Neural cell (in vitro differentiated cells): ENCODE results near the gene TSPO. TPM values are rescaled to one million over a fixed set of nuclear protein-coding genes. Genes with fewer than 3 reads are reported as not detected.

ENCODE experiments used
- H2AFZ ChIP-seq: fragments of 200-600, 300-800 bp; sonication (generic), shearing (Covaris generic); 2 replicates; pipeline ENCODE4 v1.6.0; 2014; ENCODE audit warnings: low read depth, mild to moderate bottlenecking, antibody characterized with exemption, low read length, moderate library complexity
- H3F3A ChIP-seq: fragments of 200-600 bp; shearing (Covaris generic); 2 replicates; pipeline ENCODE4 v1.6.1; 2016; ENCODE audit warnings: mild to moderate bottlenecking, moderate library complexity, mixed read lengths, antibody characterized with exemption, low read length; ENCODE audit not compliant: insufficient read depth, poor library complexity, severe bottlenecking
- H3K27ac ChIP-seq: fragments of 200-600, 300-800 bp; sonication (generic), shearing (Covaris generic); 2 replicates; pipeline ENCODE4 v1.5.1; 2014; ENCODE audit warnings: mild to moderate bottlenecking, low read length, moderate library complexity
- H3K27me3 ChIP-seq: fragments of 300-800, 200-600 bp; sonication (generic), shearing (Covaris generic); 2 replicates; pipeline ENCODE4 v1.6.0; 2014; ENCODE audit warnings: mild to moderate bottlenecking, low read depth, low read length, moderate library complexity; ENCODE audit not compliant: insufficient read depth
- H3K36me3 ChIP-seq: fragments of 300-800, 200-600 bp; sonication (generic), shearing (Covaris generic); 2 replicates; pipeline ENCODE4 v1.5.1; 2014; ENCODE audit warnings: mild to moderate bottlenecking, antibody characterized with exemption, low read length, moderate library complexity; ENCODE audit not compliant: insufficient read depth
- H3K4me2 ChIP-seq: fragments of 300-800, 200-600 bp; sonication (generic), shearing (Covaris generic); 2 replicates; pipeline ENCODE4 v1.6.0; 2014; ENCODE audit warnings: mild to moderate bottlenecking, low read length
- H3K4me3 ChIP-seq: fragments of 300-800, 200-600 bp; sonication (generic), shearing (Covaris generic); 2 replicates; pipeline ENCODE4 v1.5.1; 2014; ENCODE audit warnings: mild to moderate bottlenecking, low read length, moderate library complexity
- H3K79me2 ChIP-seq: fragments of 200-600 bp; shearing (Covaris generic); replicated peaks from 2 replicates; pipeline ENCODE4 v1.6.0; 2014; ENCODE audit warnings: mild to moderate bottlenecking, low read length, moderate library complexity; ENCODE audit not compliant: insufficient read depth
- H3K9ac ChIP-seq: fragments of 300-800, 200-600 bp; sonication (generic), shearing (Covaris generic); 2 replicates; pipeline ENCODE4 v1.6.1; 2016; ENCODE audit warnings: mild to moderate bottlenecking, low read length, mixed read lengths
- H3K9me2 ChIP-seq: fragments of 200-600 bp; shearing (Covaris generic); 2 replicates; pipeline ENCODE4 v1.6.1; 2016; ENCODE audit warnings: mild to moderate bottlenecking, low read length, mixed read lengths; ENCODE audit not compliant: insufficient read depth
- H3K9me3 ChIP-seq: fragments of 200-600, 300-800 bp; sonication (generic), shearing (Covaris generic); 2 replicates; pipeline ENCODE4 v1.6.1; 2016; ENCODE audit warnings: mild to moderate bottlenecking, mixed run types, low read length, moderate library complexity, mixed read lengths
- H4K20me1 ChIP-seq: fragments of 200-600 bp; shearing (Covaris generic); 2 replicates; pipeline ENCODE4 v1.6.1; 2016; ENCODE audit warnings: mild to moderate bottlenecking, mixed run types; ENCODE audit not compliant: insufficient read depth
- CTCF ChIP-seq: fragments of 450-650 bp; IDR thresholded peaks from 2 replicates; pipeline ENCODE4 v1.5.1; 2014; ENCODE audit warnings: antibody characterized with exemption, mild to moderate bottlenecking, moderate library complexity; ENCODE audit not compliant: poor library complexity, severe bottlenecking
- EP300 ChIP-seq: fragments of 450-650 bp; conservative IDR thresholded peaks from 2 replicates; pipeline ENCODE4 v1.6.1; 2014; ENCODE audit warnings: antibody characterized with exemption, mild to moderate bottlenecking, moderate library complexity; ENCODE audit not compliant: poor library complexity, severe bottlenecking
- EZH2 ChIP-seq: fragments of 200-600, 300-800 bp; shearing (Covaris generic), sonication (generic); IDR thresholded peaks from 2 replicates; pipeline ENCODE4 v1.6.1; 2014; ENCODE audit warnings: antibody characterized with exemption, low read length, borderline replicate concordance, mild to moderate bottlenecking; ENCODE audit not compliant: insufficient read depth, poor library complexity, severe bottlenecking
- MXI1 ChIP-seq: fragments of 450-650 bp; conservative IDR thresholded peaks from 2 replicates; pipeline ENCODE4 v1.6.1; 2014; ENCODE audit warnings: antibody characterized with exemption, mild to moderate bottlenecking; ENCODE audit not compliant: poor library complexity, severe bottlenecking
- POLR2AphosphoS5 ChIP-seq: IDR thresholded peaks from 2 replicates; pipeline ENCODE4 v1.6.1; 2012
- REST ChIP-seq: IDR thresholded peaks from 2 replicates; pipeline ENCODE4 v1.6.1; 2012; ENCODE audit warnings: borderline replicate concordance
- TAF1 ChIP-seq: IDR thresholded peaks from 2 replicates; pipeline ENCODE4 v1.6.1; 2012; ENCODE audit warnings: low read depth
- polyA plus RNA-seq: library from polyadenylated mRNA; depleted of rRNA; stranded (reverse); fragments of >200 nt; gene quantifications from 2 replicates; pipeline ENCODE4 v1.2.3, GENCODE V29; 2014

The TSPO gene
- polyA plus RNA-seq, 1 donor from 2014 or later = not detected

- Histone ChIP-seq H3F3A (no peaks in the 10 kb centered on the region), H3K4me3 (peak within 1 kb of the TSS; percentile 80), H2AFZ (no peak within 1 kb of the TSS), H3K9me3 (no peaks in the 10 kb centered on the region), H3K27me3 (peaks cover 35% of the 10 kb centered on the region), H3K79me2 (no peaks in the 10 kb centered on the region), H3K9ac (peak within 1 kb of the TSS; percentile 36), H3K4me2 (peak within 1 kb of the TSS; percentile 39), H3K36me3 (no peaks in the 10 kb centered on the region), H4K20me1 (no peaks in the 10 kb centered on the region), H3K27ac (no peak within 1 kb of the TSS), H3K9me2 (no peaks in the 10 kb centered on the region)
- TF ChIP-seq EP300 (no peak), POLR2AphosphoS5 (peak; percentile 49), CTCF (peak; percentile 32), REST (no peak)
Measured at GRCh38 chr22:43110444-43110926, 40.9 kb upstream of the TSPO start, which contains the start of gene BIK. BIK (plus strand) TSS chr22:43110750; CDS start chr22:43124023, 13,273 bp downstream.

- Histone ChIP-seq H3K9ac (peak overlapping the region; percentile 36), H3K9me3 (no peaks in the 10 kb centered on the region), H3K4me3 (peak overlapping the region; percentile 80), H3K27ac (no peak overlapping the region), H3K9me2 (no peaks in the 10 kb centered on the region), H3K27me3 (peaks cover 35% of the 10 kb centered on the region), H2AFZ (no peak overlapping the region), H4K20me1 (no peaks in the 10 kb centered on the region), H3K79me2 (no peaks in the 10 kb centered on the region), H3F3A (no peaks in the 10 kb centered on the region), H3K4me2 (peak overlapping the region; percentile 35), H3K36me3 (no peaks in the 10 kb centered on the region)
- peak; percentile 76 for TF ChIP-seq EZH2
- peak; percentile 15 for TF ChIP-seq CTCF
- TF ChIP-seq TAF1 = no peak
- no peak for TF ChIP-seq MXI1
- no peak for TF ChIP-seq POLR2AphosphoS5
- TF ChIP-seq REST = no peak
Measured at GRCh38 chr22:43110927-43111623, 40.3 kb upstream of the TSPO start.
